Stimulated activated CD8-positive, alpha-beta memory T cell treated with anti-CD3 and anti-CD28 coated beads, Interleukin-15, amount 100 ng/mL, for 1 hour (primary cell): ENCODE data around the gene CHRNA9.
"Not testable (repeated sequence)": the region's sequence is repeated elsewhere in the genome, so short reads cannot be mapped to it uniquely, and the experiment has no call there.

ENCODE experiments used
- DNase-seq: peaks from one replicate; pipeline ENCODE4 v3.0.0-alpha.2; 2020; ENCODE audit warnings: low read depth

The CHRNA9 gene, protein sequence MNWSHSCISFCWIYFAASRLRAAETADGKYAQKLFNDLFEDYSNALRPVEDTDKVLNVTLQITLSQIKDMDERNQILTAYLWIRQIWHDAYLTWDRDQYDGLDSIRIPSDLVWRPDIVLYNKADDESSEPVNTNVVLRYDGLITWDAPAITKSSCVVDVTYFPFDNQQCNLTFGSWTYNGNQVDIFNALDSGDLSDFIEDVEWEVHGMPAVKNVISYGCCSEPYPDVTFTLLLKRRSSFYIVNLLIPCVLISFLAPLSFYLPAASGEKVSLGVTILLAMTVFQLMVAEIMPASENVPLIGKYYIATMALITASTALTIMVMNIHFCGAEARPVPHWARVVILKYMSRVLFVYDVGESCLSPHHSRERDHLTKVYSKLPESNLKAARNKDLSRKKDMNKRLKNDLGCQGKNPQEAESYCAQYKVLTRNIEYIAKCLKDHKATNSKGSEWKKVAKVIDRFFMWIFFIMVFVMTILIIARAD

DNA sequence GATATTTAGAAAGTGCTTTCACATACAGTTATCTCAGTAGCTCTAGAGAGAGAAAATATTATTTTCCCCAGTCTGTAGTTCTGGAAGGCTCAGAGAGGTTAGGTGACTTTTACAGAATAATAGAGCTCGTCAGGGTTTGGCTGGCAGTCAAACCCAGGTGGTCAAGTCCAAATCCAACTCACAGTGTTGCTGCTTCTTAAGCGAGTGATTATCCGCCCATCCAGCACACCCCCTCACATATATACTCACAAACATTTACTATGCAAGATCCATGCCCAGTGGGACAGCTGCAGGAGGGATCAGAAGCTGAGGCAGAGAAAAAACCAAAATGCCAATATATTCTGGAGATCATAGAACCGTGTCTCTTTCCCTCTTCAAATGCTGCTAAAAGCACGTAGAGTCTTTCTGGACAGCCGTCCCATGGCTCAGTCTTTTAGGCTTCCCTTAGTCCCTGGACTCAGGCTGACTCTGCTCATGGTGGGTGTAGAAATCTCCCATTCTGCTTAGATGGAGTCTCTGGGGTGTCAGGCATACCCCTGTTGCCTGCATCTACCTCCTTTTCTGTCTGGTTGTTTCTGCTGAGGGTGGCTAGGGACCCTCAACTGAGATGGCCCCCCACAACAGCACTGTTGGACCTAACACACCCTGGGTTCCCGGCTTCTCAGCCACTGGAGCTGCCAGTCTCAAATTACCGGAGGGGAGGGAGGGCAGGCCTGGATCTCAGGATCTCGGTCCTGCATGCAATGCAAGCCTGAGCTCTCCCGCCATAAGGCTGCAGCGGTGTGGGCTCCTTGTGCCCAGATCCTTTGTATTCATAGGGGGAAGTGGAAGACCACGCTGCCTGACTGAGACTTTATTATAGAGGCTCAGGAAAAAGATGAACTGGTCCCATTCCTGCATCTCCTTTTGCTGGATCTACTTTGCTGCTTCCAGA, at the start of gene CHRNA9:
TSS of gene CHRNA9 (plus strand) at position 743 of the 934 bp plus-strand sequence. CDS start at position 878, 135 bp downstream.
- DNase-seq: no peak

DNA sequence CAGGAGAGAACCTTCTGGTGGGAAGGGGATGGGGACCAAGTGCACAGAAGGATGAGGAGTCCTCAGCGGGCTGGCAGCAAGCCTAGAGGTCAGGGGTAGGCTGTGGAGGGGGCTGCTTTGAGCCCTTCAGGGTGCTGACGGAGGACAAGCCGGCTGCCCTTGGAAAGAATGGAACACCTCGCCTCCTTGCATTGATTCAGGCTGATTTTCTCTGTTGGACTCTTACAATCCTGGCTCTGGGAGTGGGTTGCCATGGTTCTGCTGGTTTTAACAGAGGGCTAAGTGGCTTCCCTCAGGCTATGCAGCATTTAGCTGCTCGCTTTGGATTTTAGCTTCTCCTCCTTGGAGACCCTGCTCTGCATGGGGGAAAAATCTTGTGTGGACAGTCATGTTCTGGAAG, 49.4 kb upstream of the CHRNA9 start:
- no peak for DNase-seq

- no peak for DNase-seq
Measured at GRCh38 chr4:40288566-40288965, 46.6 kb upstream of the CHRNA9 start.

DNA sequence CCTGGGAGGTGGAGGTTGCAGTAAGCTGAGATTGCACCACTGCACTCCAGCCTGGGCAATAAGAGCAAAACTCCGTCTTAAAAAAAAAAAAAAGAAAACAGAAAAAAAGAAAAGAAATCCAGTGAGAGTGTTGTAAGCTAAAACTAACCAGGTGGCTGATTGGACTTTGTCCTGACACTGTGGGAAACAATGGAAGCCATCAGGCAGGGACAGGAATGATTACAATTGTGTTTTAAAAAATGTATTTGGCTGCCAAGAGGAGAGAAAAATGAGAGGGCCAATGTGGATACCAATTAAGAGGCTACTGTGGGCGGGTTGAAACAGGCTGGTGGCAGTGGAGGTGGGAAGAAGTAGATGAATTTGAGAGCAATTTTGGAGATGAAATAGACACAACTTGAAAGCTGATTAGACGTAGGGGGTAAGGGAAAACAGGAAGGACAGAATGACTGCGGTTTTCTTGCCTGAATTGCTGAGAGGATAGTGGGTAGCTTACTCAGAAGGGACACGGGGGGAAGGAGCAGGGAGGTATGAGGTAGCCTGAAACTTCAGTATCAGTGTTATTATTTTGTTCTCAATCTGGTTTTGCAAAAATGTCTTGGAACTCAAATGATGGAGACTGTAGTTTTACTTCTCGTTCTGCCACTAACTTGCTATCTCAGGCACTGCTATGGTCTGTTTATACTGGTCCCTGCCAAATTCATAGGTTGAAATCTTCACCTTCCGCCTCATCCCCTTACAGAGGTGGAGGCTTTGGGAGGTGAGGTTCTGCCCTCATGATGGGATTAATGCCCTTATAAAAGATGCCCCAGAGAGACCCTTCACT, 45.6 kb upstream of the CHRNA9 start:
- no peak for DNase-seq

DNA sequence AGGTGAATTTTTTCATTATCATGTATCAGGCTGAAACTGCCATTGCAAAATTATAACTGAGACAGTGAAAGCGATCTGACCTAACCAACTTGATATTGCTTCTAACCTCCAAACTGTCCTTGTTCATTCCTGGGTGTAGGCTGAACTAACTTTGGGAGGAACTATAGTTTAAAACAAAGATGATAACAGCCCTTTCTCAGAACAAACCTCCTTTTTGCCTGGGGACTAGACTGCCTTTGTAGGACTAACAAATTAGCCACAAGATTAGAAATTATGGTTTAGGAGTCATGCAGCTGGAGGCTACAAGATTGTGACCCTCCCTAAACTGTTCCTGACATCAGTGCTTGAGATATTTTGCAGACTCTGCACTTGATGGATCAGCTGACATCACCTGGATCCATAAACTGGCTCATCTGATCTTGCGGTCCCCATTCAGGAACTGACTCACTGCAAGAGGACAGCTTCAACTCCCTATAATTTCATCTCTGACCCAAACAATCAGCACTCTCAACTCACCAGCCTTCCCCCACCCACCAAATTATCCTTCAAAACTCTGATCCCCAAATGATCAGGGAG, 44.4 kb upstream of the CHRNA9 start:
- DNase-seq: not testable (repeated sequence)

- no peak for DNase-seq
Measured at GRCh38 chr4:40292313-40292759, 42.8 kb upstream of the CHRNA9 start.

DNA sequence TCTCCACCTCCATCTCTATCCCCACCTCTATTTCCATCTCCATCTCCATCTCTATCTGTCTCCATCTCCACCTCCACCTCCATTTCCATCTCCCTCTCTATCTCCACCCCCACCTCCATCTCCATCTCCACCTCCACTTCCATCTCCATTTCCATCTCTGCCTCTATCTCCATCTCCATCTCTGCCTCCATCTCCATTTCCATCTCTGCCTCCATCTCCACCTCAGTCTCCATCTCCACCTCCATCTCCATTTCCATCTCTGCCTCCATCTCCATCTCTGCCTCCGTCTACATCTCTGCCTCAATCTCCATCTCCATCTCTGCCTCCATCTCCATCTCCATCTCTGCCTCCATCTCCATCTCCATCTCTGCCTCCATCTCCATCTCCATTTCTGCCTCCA, 40.8 kb upstream of the CHRNA9 start:
- DNase-seq: no peak

- not testable (repeated sequence) for DNase-seq
Measured at GRCh38 chr4:40295030-40295429, 40.1 kb upstream of the CHRNA9 start.

- no peak for DNase-seq
Measured at GRCh38 chr4:40295572-40295971, 39.6 kb upstream of the CHRNA9 start.

GRCh38 chr4:40299126-40299525, 36.0 kb upstream of the CHRNA9 start:
- DNase-seq: no peak

DNA sequence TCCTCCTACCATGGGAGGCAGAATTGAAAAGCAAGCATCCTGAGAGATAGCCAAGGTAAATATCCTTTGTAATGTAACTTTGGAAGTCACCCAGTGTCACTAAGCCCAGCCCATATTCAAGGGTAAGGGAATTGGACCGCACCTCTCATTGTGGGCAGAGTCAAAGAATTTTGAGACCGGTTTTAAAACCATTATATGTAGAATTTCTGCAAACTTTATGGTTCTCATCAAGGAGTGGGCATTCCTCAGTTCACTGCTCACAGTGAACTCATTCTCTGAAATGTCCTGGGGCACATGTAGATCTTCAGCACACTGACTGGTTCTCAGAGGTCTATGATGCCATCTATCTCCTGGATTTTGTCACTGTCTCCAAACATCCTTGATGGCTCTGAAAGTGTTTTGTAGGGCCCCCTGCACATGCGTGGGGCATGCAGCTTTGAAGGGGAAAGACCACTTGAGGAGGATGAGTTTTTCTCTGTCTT, 35.3 kb upstream of the CHRNA9 start:
- DNase-seq: no peak

DNA sequence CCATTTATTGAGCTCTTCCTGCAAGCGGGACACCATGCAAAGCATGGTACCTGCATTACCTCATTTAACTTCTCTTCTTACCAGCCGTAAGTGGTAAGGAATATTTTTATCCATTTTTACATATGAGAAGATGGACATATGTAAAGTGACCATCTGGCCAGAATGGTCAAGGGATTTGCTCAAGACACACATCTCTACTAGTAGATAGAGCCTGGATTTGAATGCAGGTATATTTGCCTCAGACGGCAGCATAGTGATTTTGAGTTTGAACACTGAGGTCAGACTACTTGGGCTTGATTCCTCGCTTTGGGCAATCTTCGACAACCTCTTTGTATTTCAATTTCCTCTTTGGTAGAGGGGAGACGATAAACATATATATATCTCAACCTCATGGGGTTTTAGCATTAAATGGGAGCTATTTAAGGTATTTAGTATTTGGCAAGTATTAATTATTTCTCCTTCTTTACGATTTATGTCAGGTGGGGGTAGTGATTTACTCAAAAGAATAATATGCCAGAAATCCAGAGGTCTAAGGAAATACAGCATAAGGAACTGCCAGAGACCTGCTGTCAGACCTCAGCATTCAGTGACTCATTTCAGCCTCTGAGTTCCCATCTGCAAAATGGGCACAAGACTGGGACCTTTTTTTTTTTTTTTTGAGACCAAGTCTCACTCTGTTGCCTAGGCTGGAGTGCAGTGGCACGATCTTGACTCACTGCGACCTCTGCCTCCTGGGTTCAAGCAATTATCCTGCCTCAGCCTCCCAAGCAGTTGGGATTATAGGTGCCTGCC, 34.6 kb upstream of the CHRNA9 start:
- DNase-seq: no peak

DNA sequence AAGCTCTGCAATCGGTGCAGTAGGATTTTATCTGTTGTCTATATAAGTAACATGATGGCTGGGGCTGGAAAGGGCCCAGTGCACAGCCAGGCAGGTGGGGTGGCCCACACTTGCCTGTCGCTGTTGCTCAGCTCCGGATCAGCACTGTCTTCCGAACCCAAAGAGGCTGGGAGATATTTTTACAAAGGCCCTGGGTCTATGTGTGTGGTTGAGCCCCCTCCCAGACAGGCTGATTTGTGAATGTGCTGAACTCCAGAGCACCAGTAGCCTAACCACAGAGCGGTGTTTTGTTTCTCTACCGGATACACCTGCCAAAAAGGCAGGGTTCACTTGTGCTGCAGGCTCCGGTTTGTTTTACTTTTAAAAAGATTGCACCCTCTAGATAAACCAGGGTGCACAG, 33.5 kb upstream of the CHRNA9 start:
- DNase-seq: peak; percentile 24

- no peak for DNase-seq
Measured at GRCh38 chr4:40303751-40304150, 31.4 kb upstream of the CHRNA9 start.

DNA sequence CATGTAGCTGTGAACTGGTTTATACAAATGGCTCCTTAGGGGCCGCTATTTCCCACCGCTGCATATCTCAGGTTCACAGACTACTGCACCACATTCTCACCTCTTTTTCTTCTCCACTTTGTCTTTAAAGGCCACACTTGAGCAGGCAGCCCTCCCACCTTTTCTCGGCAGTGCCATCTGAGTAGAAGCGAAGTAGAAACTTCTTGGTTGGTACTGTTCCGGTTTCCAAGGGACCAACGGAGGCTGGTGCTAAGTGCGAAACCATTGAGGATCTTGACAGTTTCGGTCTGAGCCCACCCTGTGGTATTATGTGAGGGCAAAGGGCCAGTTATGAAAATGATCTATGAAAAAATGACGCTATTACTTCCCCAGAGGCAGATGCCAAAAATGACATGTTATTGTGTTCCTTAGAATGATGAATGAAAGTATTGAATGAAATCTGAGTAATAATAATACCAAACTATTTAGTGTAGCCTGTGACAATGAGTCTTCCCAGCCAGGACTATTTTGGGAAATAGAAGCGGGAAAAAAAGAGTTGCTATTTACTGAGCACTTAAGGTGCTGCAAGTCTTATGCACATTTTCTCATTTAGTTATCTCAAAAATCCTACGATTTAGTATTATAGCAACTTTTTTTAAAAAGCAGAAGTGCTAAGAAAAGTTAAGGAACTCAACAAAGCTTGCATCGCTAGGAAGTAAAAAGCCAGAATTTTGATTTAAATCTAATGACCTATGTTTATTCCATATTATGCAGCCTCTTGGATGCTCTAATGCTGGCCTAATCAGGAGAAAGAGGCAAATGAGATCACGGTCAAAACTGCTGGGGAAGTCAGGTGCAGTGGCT, 29.6 kb upstream of the CHRNA9 start:
- no peak for DNase-seq

DNA sequence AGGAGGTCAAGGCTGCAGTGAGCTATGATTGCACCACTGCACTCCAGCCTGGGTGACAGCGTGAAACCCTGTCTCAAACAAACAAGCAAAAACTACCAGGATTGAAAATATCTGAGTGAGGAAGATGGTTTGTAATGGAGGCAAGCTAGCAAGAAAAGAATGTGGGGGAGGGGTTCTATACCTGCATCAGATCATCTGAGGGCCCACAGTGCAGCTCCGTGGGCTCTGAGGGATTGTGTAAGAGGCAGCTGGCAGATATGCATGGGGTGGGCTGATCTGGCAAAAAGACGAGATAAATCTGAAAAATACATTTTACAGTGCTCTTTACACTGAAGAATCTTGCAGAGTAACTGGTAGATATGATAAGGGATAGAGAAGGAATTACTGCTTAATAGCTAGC, 28.9 kb upstream of the CHRNA9 start:
- no peak for DNase-seq

DNA sequence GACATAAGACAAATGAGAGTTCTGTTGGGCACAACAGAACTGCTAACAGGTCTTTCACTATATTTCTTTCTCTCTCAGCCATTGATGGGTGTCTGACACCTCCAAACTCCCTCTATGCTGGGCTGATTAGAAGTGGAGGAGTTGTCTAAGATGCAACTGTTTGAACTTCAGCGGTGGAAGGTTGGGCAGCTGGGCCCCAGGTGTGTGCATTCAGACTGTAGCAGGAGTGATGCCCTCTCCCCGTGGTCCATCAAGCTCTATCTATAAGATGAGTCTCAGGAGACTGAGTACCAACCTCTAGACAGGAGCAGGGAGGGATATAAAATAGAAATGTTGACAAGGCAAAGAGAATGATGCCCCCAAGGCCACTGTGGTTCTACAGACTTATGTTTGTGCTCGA, 28.2 kb upstream of the CHRNA9 start:
- no peak for DNase-seq

DNA sequence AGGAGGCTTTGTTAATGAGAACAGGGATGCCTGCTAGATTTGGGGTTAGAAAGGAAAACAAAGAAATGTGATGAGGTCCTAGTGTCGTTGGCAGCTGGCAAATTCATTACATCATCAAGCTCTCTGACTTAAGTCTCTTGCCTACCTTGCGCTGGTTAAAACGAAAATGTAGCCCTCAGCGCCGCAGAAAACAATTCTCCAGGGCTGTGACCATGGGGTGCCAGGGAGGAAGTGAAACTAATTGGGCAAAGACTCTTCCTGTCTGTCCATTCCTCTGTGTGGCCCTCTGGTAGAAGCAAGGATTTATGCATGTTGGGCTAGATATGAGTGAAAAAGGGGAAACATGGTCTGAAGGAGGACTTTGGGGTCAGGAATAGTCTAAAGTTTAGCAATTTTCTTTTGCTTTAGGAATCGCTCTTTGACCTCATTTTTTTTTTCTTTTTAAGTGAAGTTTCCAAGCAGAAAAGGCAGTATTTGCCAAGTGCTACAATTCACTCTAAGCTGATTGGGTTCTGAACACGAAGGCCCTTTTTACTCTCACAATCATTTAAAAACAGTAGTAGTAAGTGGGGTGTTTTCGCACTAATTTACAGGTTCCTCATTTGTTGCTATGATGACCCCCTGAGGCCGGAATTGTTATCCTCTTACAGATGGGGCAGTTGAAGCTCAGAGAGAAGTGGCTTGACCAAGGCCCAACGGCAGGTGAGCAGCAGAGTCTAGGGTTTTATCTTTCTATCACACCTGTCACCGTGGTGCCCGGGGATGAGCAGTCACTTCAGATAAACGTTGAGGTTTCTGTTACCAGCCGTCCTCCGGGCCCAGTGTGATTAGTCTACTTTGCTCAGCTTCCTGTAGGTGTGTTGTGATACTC, 27.3 kb upstream of the CHRNA9 start:
- peak; percentile 46 for DNase-seq
